DMS114 treated with DMSO at 0.1 percent for 48 hours (cell line): Measurements from ENCODE around the gene PCSK4.
"Not testable (repeated sequence)": the region's sequence is repeated elsewhere in the genome, so short reads cannot be mapped to it uniquely, and the experiment has no call there.

ENCODE experiments used
- DNase-seq: peaks from one replicate; lab custom pipeline; 2025; ENCODE audit not compliant: unreplicated experiment; lab: John Stamatoyannopoulos, UW

The PCSK4 gene

GRCh38 chr19:1487576-1488281 is 2.4 kb downstream of the PCSK4 start:
- DNase-seq, result no peak

- no peak for DNase-seq
These were observed 3.2 kb downstream of the PCSK4 start for GRCh38 chr19:1486720-1487575.

- no peak for DNase-seq
These were observed 6.1 kb downstream of the PCSK4 start for GRCh38 chr19:1483979-1484428.

- DNase-seq, result no peak
These were observed 6.8 kb downstream of the PCSK4 start for GRCh38 chr19:1483131-1483978.

- DNase-seq, result no peak
These were observed 7.6 kb downstream of the PCSK4 start for GRCh38 chr19:1482361-1483130.

- no peak for DNase-seq
These were observed 8.2 kb downstream of the PCSK4 start for GRCh38 chr19:1481893-1482360.

- DNase-seq, result no peak
These were observed 8.8 kb downstream of the PCSK4 start for GRCh38 chr19:1481224-1481892.

- DNase-seq, result peak; percentile 74
These were observed 11.0 kb downstream of the PCSK4 start, which contains the start of gene C19orf25 for GRCh38 chr19:1478934-1479707. C19orf25 (minus strand) TSS chr19:1479215; CDS start chr19:1478903, 312 bp downstream.

- not testable (repeated sequence) for DNase-seq
These were observed 13.1 kb downstream of the PCSK4 start for GRCh38 chr19:1477056-1477455.

- no peak for DNase-seq
These were observed 14.3 kb downstream of the PCSK4 start for GRCh38 chr19:1475751-1476437.

- DNase-seq, result no peak
These were observed 15.3 kb downstream of the PCSK4 start for GRCh38 chr19:1474765-1475351.

- no peak for DNase-seq
These were observed 16.0 kb downstream of the PCSK4 start for GRCh38 chr19:1474011-1474764.

GRCh38 chr19:1473085-1473851 is 16.9 kb downstream of the PCSK4 start:
- no peak for DNase-seq

GRCh38 chr19:1472231-1473084 is 17.7 kb downstream of the PCSK4 start:
- no peak for DNase-seq

GRCh38 chr19:1471515-1472160 is 18.5 kb downstream of the PCSK4 start:
- no peak for DNase-seq
